OCI-LY3 (cell line): Measurements from ENCODE around the gene TAS2R40.

ENCODE experiments used
- H2AFZ ChIP-seq: fragments of 200-600, 300-600 bp; shearing (Covaris generic); 2 replicates; pipeline ENCODE4 v1.6.0; 2014; ENCODE audit warnings: antibody characterized with exemption, low read depth, low read length
- H3K27ac ChIP-seq: fragments of 200-600, 300-600 bp; sonication (generic); 2 replicates; pipeline ENCODE4 v1.5.1; 2014; ENCODE audit warnings: mild to moderate bottlenecking, low read length, moderate library complexity, mixed read lengths
- H3K27me3 ChIP-seq: fragments of 200-600, 300-600 bp; sonication (generic); 2 replicates; pipeline ENCODE4 v1.6.1; 2014; ENCODE audit warnings: low read depth, low read length, mixed read lengths
- H3K36me3 ChIP-seq: fragments of 200-600, 300-600 bp; sonication (generic); replicated peaks from 2 replicates; pipeline ENCODE3; 2014; ENCODE audit warnings: low read depth, low read length, mixed read lengths
- H3K4me1 ChIP-seq: fragments of 300-600, 200-600 bp; sonication (generic); 2 replicates; pipeline ENCODE4 v1.6.1; 2014; ENCODE audit warnings: low read length, mixed read lengths
- H3K4me2 ChIP-seq: fragments of 200-600, 300-600 bp; sonication (generic); 2 replicates; pipeline ENCODE4 v1.6.1; 2014; ENCODE audit warnings: low read length, mixed read lengths
- H3K4me3 ChIP-seq: fragments of 300-600, 200-600 bp; sonication (generic); 2 replicates; pipeline ENCODE4 v1.5.1; 2014; ENCODE audit warnings: antibody characterized with exemption, mild to moderate bottlenecking, low read length, moderate library complexity
- H3K79me2 ChIP-seq: fragments of 300-600, 200-600 bp; shearing (Covaris generic); 2 replicates; pipeline ENCODE4 v1.6.1; 2014; ENCODE audit warnings: mild to moderate bottlenecking, low read length, mixed read lengths
- H3K9ac ChIP-seq: fragments of 300-600, 200-600 bp; shearing (Covaris generic); 2 replicates; pipeline ENCODE4 v1.6.0; 2014; ENCODE audit warnings: mild to moderate bottlenecking, low read length, moderate library complexity
- H3K9me3 ChIP-seq: fragments of 200-600, 300-600 bp; shearing (Covaris generic); 2 replicates; pipeline ENCODE4 v1.6.1; 2014; ENCODE audit warnings: low read length, mixed read lengths; ENCODE audit not compliant: insufficient read depth
- H4K20me1 ChIP-seq: fragments of 200-600, 300-600 bp; sonication (generic); 2 replicates; pipeline ENCODE4 v1.6.1; 2016; ENCODE audit warnings: low read length, mixed read lengths; ENCODE audit not compliant: insufficient read depth
- EZH2phosphoT487 ChIP-seq: fragments of 200-600 bp; shearing (Covaris generic); IDR thresholded peaks from 2 replicates; pipeline ENCODE4 v1.6.1; 2018; ENCODE audit warnings: antibody characterized with exemption, mixed run types, low read depth
- TF ChIP-seq, protein P1 (sequence below): fragments of 200-600, 300-600 bp; sonication (generic); IDR thresholded peaks from 2 replicates; pipeline ENCODE4 v1.5.1; 2014; ENCODE audit warnings: antibody characterized with exemption, low read length, low read depth

TAS2R40 gene

DNA sequence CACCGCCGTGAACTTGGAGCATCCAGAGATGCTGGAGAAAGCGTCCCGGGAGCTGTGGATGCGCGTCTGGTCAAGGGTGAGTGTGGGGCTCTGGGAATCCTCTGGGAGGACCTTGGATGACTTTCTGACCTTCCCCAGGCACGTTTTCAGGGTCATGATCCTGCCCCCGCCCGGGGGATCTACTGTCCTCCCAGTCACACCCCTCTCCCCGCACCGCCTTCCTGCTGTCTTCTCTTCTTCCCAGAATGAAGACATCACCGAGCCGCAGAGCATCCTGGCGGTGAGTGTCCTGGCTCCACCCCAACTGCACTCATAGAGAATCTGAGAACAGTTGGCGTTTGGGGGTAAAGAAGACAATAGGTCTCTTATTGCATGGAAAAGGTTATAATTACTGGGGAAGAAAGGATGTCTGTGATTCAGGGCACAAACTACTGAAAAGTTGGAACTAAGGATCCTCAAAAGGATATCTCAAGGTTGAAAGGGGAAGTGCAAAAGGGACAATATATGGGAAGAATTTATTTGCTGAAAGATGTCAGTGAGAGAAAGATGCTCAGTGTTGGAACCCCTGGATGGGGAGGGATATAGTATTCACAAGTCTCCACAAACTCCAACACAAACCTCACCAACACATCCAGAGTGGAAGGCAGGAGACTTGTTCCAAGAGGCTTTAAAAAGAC, 43.3 kb downstream of the TAS2R40 start:
- TF ChIP-seq, protein P1, sequence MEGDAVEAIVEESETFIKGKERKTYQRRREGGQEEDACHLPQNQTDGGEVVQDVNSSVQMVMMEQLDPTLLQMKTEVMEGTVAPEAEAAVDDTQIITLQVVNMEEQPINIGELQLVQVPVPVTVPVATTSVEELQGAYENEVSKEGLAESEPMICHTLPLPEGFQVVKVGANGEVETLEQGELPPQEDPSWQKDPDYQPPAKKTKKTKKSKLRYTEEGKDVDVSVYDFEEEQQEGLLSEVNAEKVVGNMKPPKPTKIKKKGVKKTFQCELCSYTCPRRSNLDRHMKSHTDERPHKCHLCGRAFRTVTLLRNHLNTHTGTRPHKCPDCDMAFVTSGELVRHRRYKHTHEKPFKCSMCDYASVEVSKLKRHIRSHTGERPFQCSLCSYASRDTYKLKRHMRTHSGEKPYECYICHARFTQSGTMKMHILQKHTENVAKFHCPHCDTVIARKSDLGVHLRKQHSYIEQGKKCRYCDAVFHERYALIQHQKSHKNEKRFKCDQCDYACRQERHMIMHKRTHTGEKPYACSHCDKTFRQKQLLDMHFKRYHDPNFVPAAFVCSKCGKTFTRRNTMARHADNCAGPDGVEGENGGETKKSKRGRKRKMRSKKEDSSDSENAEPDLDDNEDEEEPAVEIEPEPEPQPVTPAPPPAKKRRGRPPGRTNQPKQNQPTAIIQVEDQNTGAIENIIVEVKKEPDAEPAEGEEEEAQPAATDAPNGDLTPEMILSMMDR: no peak
- TF ChIP-seq EZH2phosphoT487: no peak
- Histone ChIP-seq H3K4me3 (no peak overlapping the region), H4K20me1 (no peaks in the 10 kb centered on the region), H3K79me2 (peaks cover 11% of the 10 kb centered on the region), H3K4me1 (peaks cover 9% of the 10 kb centered on the region; the same call in 1 of the 2 replicates), H2AFZ (no peak overlapping the region), H3K36me3 (peaks cover 23% of the 10 kb centered on the region), H3K4me2 (no peak overlapping the region), H3K27ac (no peak overlapping the region), H3K9me3 (no peaks in the 10 kb centered on the region), H3K9ac (no peak overlapping the region), H3K27me3 (no peaks in the 10 kb centered on the region)

- Histone ChIP-seq H3K4me2 (no peak overlapping the region), H3K27ac (no peak overlapping the region), H2AFZ (no peak overlapping the region), H3K9ac (no peak overlapping the region), H3K9me3 (no peaks in the 10 kb centered on the region), H3K27me3 (no peaks in the 10 kb centered on the region), H3K36me3 (peaks cover 23% of the 10 kb centered on the region), H3K79me2 (peaks cover 3% of the 10 kb centered on the region; the same call in 1 of the 2 replicates), H3K4me1 (0 out of 2 replicates have a peak, but pooled peaks cover under 1% of the 10 kb centered on the region), H3K4me3 (no peak overlapping the region), H4K20me1 (no peaks in the 10 kb centered on the region)
- TF ChIP-seq, protein P1: no peak
- no peak for TF ChIP-seq EZH2phosphoT487
Measured at GRCh38 chr7:143269251-143269650, 47.4 kb downstream of the TAS2R40 start.

DNA sequence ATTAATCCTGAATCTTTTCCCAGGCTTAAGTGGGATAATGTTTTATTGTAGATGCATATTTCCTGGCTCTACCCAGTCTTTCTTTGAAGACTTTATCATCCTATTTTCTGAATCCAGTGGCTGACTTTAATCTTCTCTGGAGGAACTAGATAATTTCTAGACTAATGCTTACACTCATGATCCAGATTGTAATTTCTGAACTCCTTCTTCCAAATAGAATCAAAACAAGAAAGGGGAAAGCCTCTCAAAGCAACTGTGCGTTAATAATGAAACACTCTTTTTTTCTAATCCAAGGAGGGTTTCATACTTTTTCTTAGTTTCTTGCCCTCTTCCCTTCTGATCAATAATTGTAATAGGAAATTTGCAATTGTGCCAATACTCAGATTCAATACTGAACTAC, 49.4 kb downstream of the TAS2R40 start:
- no peak overlapping the region for H3K9ac ChIP-seq
- no peaks in the 10 kb centered on the region for H3K9me3 ChIP-seq
- H3K27me3 ChIP-seq: no peaks in the 10 kb centered on the region
- no peak overlapping the region for H3K27ac ChIP-seq
- H4K20me1 ChIP-seq: no peaks in the 10 kb centered on the region
- no peak overlapping the region for H3K4me3 ChIP-seq
- no peak for TF ChIP-seq EZH2phosphoT487
- TF ChIP-seq, protein P1: no peak
- H3K4me1 ChIP-seq: no peaks in the 10 kb centered on the region
- H3K79me2 ChIP-seq: no peaks in the 10 kb centered on the region
- no peak overlapping the region for H3K4me2 ChIP-seq
- no peak overlapping the region for H2AFZ ChIP-seq
- H3K36me3 ChIP-seq: peaks cover 23% of the 10 kb centered on the region
